Peyer's patch (tissue), 4 donors: Measurements from ENCODE around the gene OLFM2. TPM values are rescaled to one million over a fixed set of nuclear protein-coding genes. Genes with fewer than 3 reads are reported as not detected.

Experiments
- DNase-seq, 3 donors: peaks; one replicate each; pipeline ENCODE4 v3.0.0-alpha.2; 2017 to 2019
- H3K27ac ChIP-seq, 4 donors: fragments of 200-600 bp; sonication (generic); one replicate each; pipeline ENCODE4 v1.5.1; 2016 to 2019
- H3K27me3 ChIP-seq, 2 donors: fragments of 200-600 bp; sonication (generic); one replicate each; pipeline ENCODE4 v1.5.1; 2019
- H3K36me3 ChIP-seq, 3 donors: fragments of 200-600 bp; sonication (generic); one replicate each; pipeline ENCODE4 v1.5.1; 2016 to 2019
- H3K4me1 ChIP-seq, 4 donors: fragments of 200-600 bp; sonication (generic); one replicate each; pipeline ENCODE4 v1.5.1; 2016 to 2019
- H3K4me3 ChIP-seq, 4 donors: fragments of 200-600 bp; sonication (generic); 1 replicate in 3 of 4; 2 replicates in 1 of 4; pipeline ENCODE4 v1.5.1; 2016 to 2019; ENCODE audit warnings: mild to moderate bottlenecking in 1 of 4
- H3K9me3 ChIP-seq, 4 donors: fragments of 200-600 bp; sonication (generic); one replicate each; pipeline ENCODE4 v1.5.1; 2016 to 2019; ENCODE audit warnings: mild to moderate bottlenecking in 1 of 4
- CTCF ChIP-seq, 6 experiments: fragments of 450-650 bp in 4 of 6; fragments of 200-600 bp in 2 of 6; sonication (generic) in 1 of 6; IDR thresholded peaks; one replicate each; pipeline ENCODE4 v1.5.1; 2017 to 2019; ENCODE audit warnings: antibody characterized with exemption in 6 of 6, mild to moderate bottlenecking in 3 of 6, moderate library complexity in 1 of 6
- POLR2A ChIP-seq, 2 donors: fragments of 450-650 bp; IDR thresholded peaks; one replicate each; pipeline ENCODE4 v1.5.1; 2017; ENCODE audit warnings: antibody characterized with exemption in 2 of 2, mild to moderate bottlenecking in 2 of 2, moderate library complexity in 2 of 2
- total RNA-seq, 4 donors: library from RNA; depleted of rRNA; stranded (reverse); fragments of >200 nt; gene quantifications; one replicate each; pipeline ENCODE4 v1.1.0, GENCODE V29; 2016

The OLFM2 gene
- 1 to 10 TPM in 3 of 4 donors, not detected in 1; 1.1 to 5.3 (median 2.1) TPM for total RNA-seq

- TF ChIP-seq POLR2A (IDR thresholded peaks at IDR 0.05), result no peak
- no peak for TF ChIP-seq CTCF (IDR thresholded peaks at IDR 0.05)
- Histone ChIP-seq H3K4me3 (peak within 1 kb of the TSS in 3 of 4 donors; percentile 40 to 47 (median 40)), H3K27me3 (peaks cover 0 to 18% of the 10 kb centered on the region in 2 donors), H3K27ac (no peak within 1 kb of the TSS), H3K36me3 (no peaks in the 10 kb centered on the region), H3K9me3 (peaks cover 0 to 3% (median 0%) of the 10 kb centered on the region in 4 donors), H3K4me1 (peaks cover 0 to 16% (median 6%) of the 10 kb centered on the region in 4 donors)
- DNase-seq, result no peak
Measured at GRCh38 chr19:9936326-9937000, at the start of gene OLFM2. OLFM2 (minus strand) TSS chr19:9936515; CDS start chr19:9936366, 149 bp downstream.

- TF ChIP-seq CTCF (IDR thresholded peaks at IDR 0.05) (no peak), POLR2A (IDR thresholded peaks at IDR 0.05) (no peak)
- no peak overlapping the region for H3K27ac ChIP-seq
- H3K36me3 ChIP-seq, result peaks cover 0 to 5% (median 0%) of the 10 kb centered on the region in 3 donors
- no peaks in the 10 kb centered on the region for H3K4me1 ChIP-seq
- no peak for DNase-seq
- H3K27me3 ChIP-seq, result no peaks in the 10 kb centered on the region
- H3K4me3 ChIP-seq, result no peak overlapping the region
- no peaks in the 10 kb centered on the region for H3K9me3 ChIP-seq
Measured at GRCh38 chr19:9981406-9982260, 45.3 kb upstream of the OLFM2 start.

GRCh38 chr19:9972103-9972502 is 35.8 kb upstream of the OLFM2 start:
- Histone ChIP-seq H3K36me3 (no peaks in the 10 kb centered on the region), H3K9me3 (no peaks in the 10 kb centered on the region), H3K27ac (no peak overlapping the region), H3K4me3 (no peak overlapping the region), H3K27me3 (no peaks in the 10 kb centered on the region), H3K4me1 (no peaks in the 10 kb centered on the region)
- no peak for DNase-seq
- no peak for TF ChIP-seq POLR2A (IDR thresholded peaks at IDR 0.05)

- no peak for DNase-seq
- Histone ChIP-seq H3K4me3 (no peak overlapping the region), H3K4me1 (no peaks in the 10 kb centered on the region), H3K36me3 (no peaks in the 10 kb centered on the region), H3K9me3 (no peaks in the 10 kb centered on the region), H3K27ac (no peak overlapping the region), H3K27me3 (no peaks in the 10 kb centered on the region)
- TF ChIP-seq POLR2A (IDR thresholded peaks at IDR 0.05) (no peak), CTCF (IDR thresholded peaks at IDR 0.05) (no peak)
Measured at GRCh38 chr19:9971166-9971897, 35.0 kb upstream of the OLFM2 start.

GRCh38 chr19:9970481-9970880 is 34.2 kb upstream of the OLFM2 start:
- Histone ChIP-seq H3K4me1 (no peaks in the 10 kb centered on the region), H3K27ac (no peak overlapping the region), H3K9me3 (no peaks in the 10 kb centered on the region), H3K4me3 (no peak overlapping the region), H3K27me3 (no peaks in the 10 kb centered on the region), H3K36me3 (no peaks in the 10 kb centered on the region)
- TF ChIP-seq CTCF (IDR thresholded peaks at IDR 0.05), result no peak
- no peak for TF ChIP-seq POLR2A (IDR thresholded peaks at IDR 0.05)
- DNase-seq, result no peak
